Central memory CD8-positive, alpha-beta T cell (primary cell): ENCODE data around the gene GAS6.
"Not testable (repeated sequence)": the region's sequence is repeated elsewhere in the genome, so short reads cannot be mapped to it uniquely, and the experiment has no call there.

Source experiments
- ATAC-seq: fragments of 150-1000 bp; cut with Tn5 transposase; replicated peaks from 2 replicates; pipeline ENCODE4 v1.10.0; 2022; ENCODE audit warnings: mild to moderate bottlenecking, moderate FRiP score, moderate number of reproducible peaks; ENCODE audit not compliant: poor library complexity, severe bottlenecking; ENCODE audit errors: extremely low read depth
- DNase-seq, 2 donors: peaks; one replicate each; pipeline ENCODE4 v3.0.0; 2021; ENCODE audit warnings: low spot score in 2 of 2
- H3K27ac Mint-ChIP-seq: one replicate; pipeline ENCODE4 v1.8.0; 2022; ENCODE audit warnings: low read depth, mild to moderate bottlenecking, moderate library complexity, mixed read lengths
- H3K27me3 Mint-ChIP-seq: one replicate; pipeline ENCODE4 v1.8.0; 2022; ENCODE audit warnings: mixed read lengths
- H3K36me3 Mint-ChIP-seq: one replicate; pipeline ENCODE4 v1.8.0; 2022; ENCODE audit warnings: mild to moderate bottlenecking, moderate library complexity, mixed read lengths; ENCODE audit not compliant: insufficient read depth
- H3K4me1 Mint-ChIP-seq: one replicate; pipeline ENCODE4 v1.8.0; 2022; ENCODE audit warnings: mixed read lengths
- H3K4me3 Mint-ChIP-seq: one replicate; pipeline ENCODE4 v1.8.0; 2022; ENCODE audit warnings: mild to moderate bottlenecking, moderate library complexity, mixed read lengths
- H3K9me3 Mint-ChIP-seq: one replicate; pipeline ENCODE4 v1.8.0; 2022; ENCODE audit warnings: mixed read lengths

Gene GAS6

GRCh38 chr13:113796964-113797676, 66.8 kb downstream of the GAS6 start:
- H3K36me3 Mint-ChIP-seq, result no peaks in the 10 kb centered on the region
- no peaks in the 10 kb centered on the region for H3K27me3 Mint-ChIP-seq
- H3K9me3 Mint-ChIP-seq, result no peaks in the 10 kb centered on the region
- no peak for ATAC-seq
- no peak overlapping the region for H3K4me3 Mint-ChIP-seq
- DNase-seq, result no peak
- H3K27ac Mint-ChIP-seq, result no peak overlapping the region
- H3K4me1 Mint-ChIP-seq, result no peaks in the 10 kb centered on the region

- Mint-ChIP-seq H3K36me3 (no peaks in the 10 kb centered on the region), H3K9me3 (no peaks in the 10 kb centered on the region), H3K4me3 (no peak overlapping the region), H3K4me1 (no peaks in the 10 kb centered on the region), H3K27me3 (no peaks in the 10 kb centered on the region), H3K27ac (no peak overlapping the region)
- DNase-seq, result no peak
- ATAC-seq, result no peak
These were observed 67.5 kb downstream of the GAS6 start for GRCh38 chr13:113796211-113796963.

GRCh38 chr13:113795362-113795761, 68.5 kb downstream of the GAS6 start:
- H3K27ac Mint-ChIP-seq, DNase-seq, H3K4me1 Mint-ChIP-seq, H3K27me3 Mint-ChIP-seq, ATAC-seq, H3K36me3 Mint-ChIP-seq, H3K9me3 Mint-ChIP-seq, H3K4me3 Mint-ChIP-seq: not testable (repeated sequence)

GRCh38 chr13:113794764-113795173, 69.1 kb downstream of the GAS6 start:
- ATAC-seq (no peak), DNase-seq (no peak)
- no peaks in the 10 kb centered on the region for H3K27me3 Mint-ChIP-seq
- no peak overlapping the region for H3K27ac Mint-ChIP-seq
- H3K4me3 Mint-ChIP-seq, result no peak overlapping the region
- H3K9me3 Mint-ChIP-seq, result no peaks in the 10 kb centered on the region
- H3K4me1 Mint-ChIP-seq, result no peaks in the 10 kb centered on the region
- H3K36me3 Mint-ChIP-seq, result no peaks in the 10 kb centered on the region

- Mint-ChIP-seq H3K27me3 (no peaks in the 10 kb centered on the region), H3K27ac (no peak overlapping the region), H3K9me3 (no peaks in the 10 kb centered on the region), H3K4me1 (no peaks in the 10 kb centered on the region), H3K4me3 (no peak overlapping the region), H3K36me3 (no peaks in the 10 kb centered on the region)
- DNase-seq (no peak), ATAC-seq (no peak)
These were observed 69.8 kb downstream of the GAS6 start for GRCh38 chr13:113794086-113794485.

GRCh38 chr13:113793718-113794085, 70.2 kb downstream of the GAS6 start:
- Mint-ChIP-seq H3K4me3 (no peak overlapping the region), H3K4me1 (no peaks in the 10 kb centered on the region), H3K27ac (no peak overlapping the region), H3K27me3 (no peaks in the 10 kb centered on the region), H3K9me3 (no peaks in the 10 kb centered on the region), H3K36me3 (no peaks in the 10 kb centered on the region)
- DNase-seq (no peak), ATAC-seq (no peak)

- H3K4me3 Mint-ChIP-seq, result no peak overlapping the region
- no peak overlapping the region for H3K27ac Mint-ChIP-seq
- no peaks in the 10 kb centered on the region for H3K4me1 Mint-ChIP-seq
- H3K27me3 Mint-ChIP-seq, result no peaks in the 10 kb centered on the region
- no peak for ATAC-seq
- H3K9me3 Mint-ChIP-seq, result no peaks in the 10 kb centered on the region
- DNase-seq, result no peak
- no peaks in the 10 kb centered on the region for H3K36me3 Mint-ChIP-seq
These were observed 70.8 kb downstream of the GAS6 start for GRCh38 chr13:113792886-113793717.

GRCh38 chr13:113792236-113792770, 71.6 kb downstream of the GAS6 start:
- Mint-ChIP-seq H3K27ac (no peak overlapping the region), H3K4me3 (no peak overlapping the region), H3K4me1 (no peaks in the 10 kb centered on the region), H3K27me3 (no peaks in the 10 kb centered on the region), H3K36me3 (no peaks in the 10 kb centered on the region), H3K9me3 (no peaks in the 10 kb centered on the region)
- no peak for DNase-seq
- no peak for ATAC-seq

- DNase-seq, result no peak
- H3K36me3 Mint-ChIP-seq, result no peaks in the 10 kb centered on the region
- no peak overlapping the region for H3K27ac Mint-ChIP-seq
- H3K4me1 Mint-ChIP-seq, result no peaks in the 10 kb centered on the region
- no peaks in the 10 kb centered on the region for H3K27me3 Mint-ChIP-seq
- no peak for ATAC-seq
- H3K4me3 Mint-ChIP-seq, result no peak overlapping the region
- no peaks in the 10 kb centered on the region for H3K9me3 Mint-ChIP-seq
These were observed 72.1 kb downstream of the GAS6 start for GRCh38 chr13:113791761-113792160.

- Mint-ChIP-seq H3K4me3 (no peak overlapping the region), H3K27me3 (no peaks in the 10 kb centered on the region), H3K36me3 (no peaks in the 10 kb centered on the region), H3K9me3 (no peaks in the 10 kb centered on the region), H3K4me1 (no peaks in the 10 kb centered on the region), H3K27ac (no peak overlapping the region)
- ATAC-seq (no peak), DNase-seq (no peak)
These were observed 72.7 kb downstream of the GAS6 start for GRCh38 chr13:113791226-113791625.

GRCh38 chr13:113789931-113790330, 73.9 kb downstream of the GAS6 start:
- H3K9me3 Mint-ChIP-seq, H3K4me3 Mint-ChIP-seq, DNase-seq, H3K27me3 Mint-ChIP-seq, H3K27ac Mint-ChIP-seq, H3K36me3 Mint-ChIP-seq, H3K4me1 Mint-ChIP-seq, ATAC-seq: not testable (repeated sequence)

- H3K4me3 Mint-ChIP-seq, result no peak overlapping the region
- no peaks in the 10 kb centered on the region for H3K36me3 Mint-ChIP-seq
- no peak overlapping the region for H3K27ac Mint-ChIP-seq
- no peak for DNase-seq
- H3K9me3 Mint-ChIP-seq, result no peaks in the 10 kb centered on the region
- no peak for ATAC-seq
- peaks cover 12% of the 10 kb centered on the region for H3K27me3 Mint-ChIP-seq
- H3K4me1 Mint-ChIP-seq, result peaks cover 10% of the 10 kb centered on the region
These were observed 74.7 kb downstream of the GAS6 start for GRCh38 chr13:113789167-113789566.
